ENCODE measurements around the gene HMG20B.
"Not testable (repeated sequence)": the region's sequence is repeated elsewhere in the genome, so short reads cannot be mapped to it uniquely, and the experiment has no call there.

Gene HMG20B

DNA sequence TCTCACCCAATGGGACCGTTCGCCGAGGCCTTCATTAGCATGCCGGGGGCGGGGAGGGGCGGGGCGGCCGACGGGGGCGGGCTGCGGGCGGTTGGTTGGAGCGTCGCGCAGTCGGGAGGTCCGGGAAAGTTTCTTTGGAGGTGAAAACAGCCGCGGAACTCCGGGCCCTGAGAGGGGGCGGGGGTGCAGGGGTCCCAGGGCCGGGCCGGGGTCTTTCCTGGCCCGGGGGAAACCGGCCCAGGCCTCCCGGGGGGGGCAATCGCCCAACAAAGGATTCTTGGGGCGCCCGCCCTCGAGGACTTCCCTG, at the start of gene HMG20B:
TSS of gene HMG20B (plus strand) at position 90 of the 307 bp plus-strand sequence. CDS start 366 bp downstream, outside the sequence.
- no peak for DNase-seq

DNA sequence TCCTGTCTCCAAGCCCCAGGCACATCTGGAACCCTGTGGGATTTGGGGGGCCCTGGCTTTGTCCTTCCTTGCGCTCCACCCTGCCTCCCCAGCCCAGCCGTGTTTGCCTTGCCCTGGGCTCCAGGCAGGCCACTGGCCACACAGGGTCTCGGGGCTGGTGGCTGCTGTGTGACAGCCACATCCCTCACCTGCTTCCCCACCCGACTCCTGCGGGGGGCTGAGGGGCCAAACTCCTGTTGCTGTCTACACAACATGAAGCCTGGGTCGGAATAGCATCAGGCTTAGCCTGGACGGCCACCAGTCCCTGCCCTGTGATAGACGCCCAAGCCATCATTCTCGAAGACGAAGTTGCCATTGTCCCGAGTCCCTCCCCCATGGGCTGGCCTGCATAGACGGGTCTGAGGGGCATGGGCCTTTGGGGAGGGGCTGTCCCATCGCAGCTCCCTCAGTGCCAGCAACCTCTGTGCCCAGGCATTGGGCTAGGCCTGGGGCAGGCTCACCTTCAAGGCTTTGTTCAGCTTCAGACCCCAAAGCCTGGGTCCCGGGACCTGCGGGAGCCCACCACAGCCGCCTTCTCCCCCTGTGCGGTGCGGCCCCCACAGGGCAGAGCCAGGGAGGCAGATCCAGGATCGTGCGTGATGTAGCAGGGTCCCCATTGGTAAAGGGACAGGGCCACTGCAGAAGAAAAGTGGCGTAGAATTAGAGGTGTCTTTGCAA, 49.2 kb upstream of the HMG20B start:
- no peak for DNase-seq

DNA sequence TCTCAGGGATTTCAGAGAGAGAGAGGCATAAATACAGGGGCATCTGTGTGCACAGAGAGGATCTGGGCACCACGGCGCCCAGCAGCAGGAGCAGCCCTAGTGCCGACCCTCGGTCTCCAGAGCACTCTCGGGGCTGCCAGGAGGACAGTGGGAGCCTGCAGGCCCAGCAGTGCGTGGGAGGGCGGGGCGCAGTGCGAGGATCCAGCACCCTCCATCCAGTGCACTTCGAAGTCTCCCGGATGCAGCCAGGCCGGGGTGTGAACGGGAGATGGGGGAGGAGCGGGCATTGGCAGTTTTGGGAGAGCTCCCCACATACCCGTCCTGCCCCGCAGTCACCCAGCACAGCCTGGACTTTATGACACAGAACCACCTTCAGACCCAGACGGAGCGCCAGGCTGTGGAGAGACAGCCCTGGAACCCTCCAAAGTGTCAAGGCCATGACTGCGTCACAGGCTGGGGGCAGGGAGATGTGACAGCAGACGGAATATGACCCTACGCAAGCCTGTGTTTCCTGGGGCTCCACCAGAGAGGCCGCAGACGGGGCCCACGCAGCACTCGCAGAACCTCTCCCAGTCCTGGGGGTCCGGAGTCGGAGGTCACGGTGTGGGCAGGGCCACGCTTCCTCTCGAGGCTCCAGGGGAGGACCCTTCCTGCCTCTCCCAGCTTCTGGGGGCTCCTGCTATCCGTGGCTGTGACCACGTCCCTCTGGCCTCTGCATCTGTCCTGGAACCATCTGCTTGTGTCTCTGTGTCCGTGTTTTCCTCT, 48.5 kb upstream of the HMG20B start:
- DNase-seq, result no peak

DNA sequence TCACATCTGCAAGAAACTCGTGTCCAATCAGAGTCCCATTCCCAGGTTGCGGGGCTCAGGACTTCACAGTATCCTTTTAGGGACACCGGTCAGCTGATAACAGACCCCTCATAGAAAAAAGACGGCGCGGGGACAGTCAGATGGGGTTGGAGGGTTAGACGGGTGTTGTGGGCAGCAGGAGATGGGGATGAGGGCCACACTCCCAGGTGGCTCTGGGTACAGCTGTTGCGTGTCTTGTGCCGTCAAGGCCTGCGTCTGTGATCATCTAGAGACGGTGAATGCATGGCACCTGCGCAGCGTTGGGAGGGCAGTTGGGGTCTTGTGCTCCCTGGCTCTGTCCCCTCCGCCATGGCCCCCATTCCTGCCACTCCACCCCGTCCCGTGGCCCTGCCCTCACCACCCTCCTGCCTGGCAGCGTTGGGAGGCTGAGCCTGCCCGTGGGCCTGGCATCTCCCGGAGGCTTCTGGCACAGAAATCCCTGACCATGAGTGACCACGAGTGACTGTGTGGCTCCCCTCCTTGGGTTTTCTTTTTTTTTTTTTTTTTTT, 47.8 kb upstream of the HMG20B start:
- no peak for DNase-seq

DNA sequence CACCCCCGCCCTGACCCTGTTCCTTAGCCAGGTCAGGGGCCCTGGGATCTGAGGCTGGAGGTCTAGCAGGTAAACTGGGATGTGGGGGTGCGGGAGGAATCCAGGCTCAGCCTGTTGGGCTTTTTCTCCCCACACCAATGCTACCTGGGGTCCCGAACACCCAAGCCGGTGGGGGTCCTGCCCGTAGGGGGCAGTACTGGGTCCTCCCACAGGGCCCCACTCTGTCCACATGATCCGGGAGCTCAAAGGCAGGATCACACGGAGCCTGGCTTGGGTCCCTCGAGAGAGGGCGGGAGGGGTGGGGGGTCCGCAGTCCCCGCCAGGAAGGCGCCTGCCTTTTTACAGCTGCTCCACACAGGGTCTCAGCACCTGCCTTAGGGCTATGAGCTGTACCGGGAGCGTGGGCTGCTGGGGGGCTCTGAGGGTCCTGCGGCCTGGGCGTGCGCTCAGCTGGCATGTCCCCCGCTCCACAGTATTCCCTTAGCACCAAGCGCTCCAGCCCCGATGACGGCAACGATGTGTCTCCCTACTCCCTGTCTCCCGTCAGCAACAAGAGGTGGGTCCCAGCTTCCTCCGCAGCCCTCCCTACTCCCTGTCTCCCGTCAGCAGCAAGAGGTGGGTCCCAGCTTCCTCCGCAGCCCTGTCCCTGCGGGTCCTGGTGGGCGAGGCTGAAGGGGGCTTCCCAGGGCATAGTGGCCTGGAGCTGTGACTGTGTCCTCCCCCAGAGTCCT, 46.1 kb upstream of the HMG20B start:
- no peak for DNase-seq

DNA sequence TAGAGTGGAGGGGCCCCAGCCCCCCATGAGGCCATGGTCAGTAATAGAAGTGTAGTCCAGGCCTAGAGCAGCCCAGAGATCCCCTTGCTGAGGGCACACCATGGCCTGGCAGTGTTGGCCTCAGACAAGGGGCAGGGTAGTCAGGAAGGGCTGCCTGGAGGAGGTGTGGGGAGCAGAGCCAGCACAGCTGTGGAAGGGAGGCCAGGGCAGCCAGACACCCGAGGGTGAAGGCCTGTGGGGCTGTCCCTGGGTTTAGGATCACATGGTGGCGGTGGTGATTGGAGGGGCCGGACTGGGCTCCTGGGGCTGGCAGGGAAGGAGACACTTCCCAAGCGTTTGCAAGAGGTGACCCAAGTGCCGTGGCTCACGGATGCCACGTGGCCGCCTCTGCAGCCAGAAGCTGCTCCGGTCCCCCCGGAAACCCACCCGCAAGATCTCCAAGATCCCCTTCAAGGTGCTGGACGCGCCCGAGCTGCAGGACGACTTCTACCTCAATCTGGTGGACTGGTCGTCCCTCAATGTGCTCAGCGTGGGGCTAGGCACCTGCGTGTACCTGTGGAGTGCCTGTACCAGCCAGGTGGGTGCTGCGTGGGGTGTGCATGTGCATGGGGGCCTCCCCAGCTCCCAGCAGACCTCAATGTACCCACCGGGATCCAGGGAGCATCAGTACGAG, 45.4 kb upstream of the HMG20B start:
- no peak for DNase-seq

DNA sequence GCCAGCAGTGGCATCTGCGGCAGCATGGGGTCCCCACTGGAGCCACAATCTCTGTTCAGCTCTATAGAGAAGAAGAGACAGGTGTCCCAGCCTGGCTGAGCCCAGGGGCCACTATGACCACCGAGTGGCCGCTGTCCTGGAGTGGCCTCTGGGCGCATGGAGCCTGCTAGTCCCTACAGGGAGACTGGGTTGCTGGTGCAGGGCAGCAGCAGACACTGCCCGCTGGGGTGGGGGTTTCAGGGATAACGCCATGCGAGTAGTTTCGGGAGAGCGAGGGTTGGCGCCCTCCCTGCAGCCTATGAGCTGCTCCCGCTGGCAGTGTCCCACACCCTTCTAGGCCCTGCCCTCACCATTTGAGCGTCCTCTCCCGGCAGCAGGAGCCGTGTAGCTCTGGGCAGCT, 44.7 kb upstream of the HMG20B start:
- no peak for DNase-seq

DNA sequence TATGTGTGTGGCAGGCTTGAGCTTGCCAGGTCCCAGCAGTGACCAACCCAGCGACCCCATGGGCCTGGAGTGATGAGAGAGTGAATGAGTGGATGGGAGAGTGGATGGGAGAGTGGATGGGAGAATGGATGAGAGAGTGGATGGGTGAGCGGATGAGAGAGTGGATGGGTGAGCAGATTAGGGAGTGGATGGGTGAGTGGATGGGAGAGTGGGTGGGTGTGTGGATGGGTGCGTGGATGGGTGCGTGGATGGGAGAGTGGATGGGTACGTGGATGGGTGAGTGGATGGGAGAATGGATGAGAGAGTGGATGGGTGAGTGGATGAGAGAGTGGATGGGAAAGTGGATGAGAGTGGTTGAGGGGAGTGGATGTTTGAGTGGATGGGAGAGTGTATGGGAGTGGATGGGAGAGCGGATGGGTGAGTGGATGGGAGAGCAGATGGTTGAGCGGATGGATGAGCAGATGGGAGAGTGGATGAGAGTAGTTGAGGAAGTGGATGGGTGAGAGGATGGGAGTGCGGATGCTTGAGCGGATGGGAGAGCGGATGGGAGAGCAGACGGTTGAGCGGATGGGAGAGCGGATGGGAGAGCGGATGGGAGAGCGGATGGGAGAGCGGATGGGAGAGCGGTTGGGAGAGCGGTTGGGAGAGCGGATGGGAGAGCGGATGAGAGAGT, 44.1 kb upstream of the HMG20B start:
- no peak for DNase-seq

DNA sequence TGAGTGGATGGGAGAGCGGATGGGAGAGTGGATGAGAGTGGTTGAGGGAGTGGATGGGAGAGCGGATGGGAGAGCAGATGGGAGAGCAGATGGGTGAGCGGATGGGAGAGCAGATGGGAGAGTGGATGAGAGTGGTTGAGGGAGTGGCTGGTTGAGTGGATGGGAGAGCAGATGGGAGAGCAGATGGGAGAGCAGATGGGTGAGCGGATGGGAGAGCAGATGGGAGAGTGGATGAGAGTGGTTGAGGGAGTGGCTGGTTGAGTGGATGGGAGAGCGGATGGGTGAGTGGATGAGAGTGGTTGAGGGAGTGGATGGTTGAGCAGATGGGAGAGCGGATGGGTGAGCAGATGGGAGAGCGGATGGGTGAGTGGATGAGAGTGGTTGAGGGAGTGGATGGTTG, 43.4 kb upstream of the HMG20B start:
- not testable (repeated sequence) for DNase-seq

DNA sequence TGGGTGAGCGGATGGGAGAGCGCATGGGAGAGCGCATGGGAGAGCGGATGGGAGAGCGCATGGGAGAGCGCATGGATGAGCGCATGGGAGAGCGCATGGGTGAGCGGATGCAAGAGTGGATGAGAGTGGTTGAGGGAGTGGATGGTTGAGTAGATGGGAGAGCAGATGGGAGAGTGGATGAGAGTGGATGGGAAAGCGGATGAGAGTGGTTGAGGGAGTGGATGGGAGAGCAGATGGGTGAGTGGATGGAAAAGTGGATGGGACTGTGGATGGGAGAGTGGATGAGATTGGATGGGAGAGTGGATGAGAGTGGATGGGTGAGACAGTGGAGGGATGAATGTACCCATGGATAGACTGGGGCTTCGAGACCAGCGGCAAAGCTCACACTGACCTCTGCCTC, 42.4 kb upstream of the HMG20B start:
- no peak for DNase-seq

DNA sequence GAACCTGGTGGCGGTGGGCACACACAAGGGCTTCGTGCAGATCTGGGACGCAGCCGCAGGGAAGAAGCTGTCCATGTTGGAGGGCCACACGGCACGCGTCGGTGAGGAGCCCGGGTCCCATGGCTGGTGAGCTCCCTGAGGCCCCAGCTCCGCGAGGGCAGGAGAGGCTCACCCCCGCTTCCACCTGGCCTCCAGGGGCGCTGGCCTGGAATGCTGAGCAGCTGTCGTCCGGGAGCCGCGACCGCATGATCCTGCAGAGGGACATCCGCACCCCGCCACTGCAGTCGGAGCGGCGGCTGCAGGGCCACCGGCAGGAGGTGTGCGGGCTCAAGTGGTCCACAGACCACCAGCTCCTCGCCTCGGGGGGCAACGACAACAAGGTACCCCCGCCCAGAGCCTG, 41.0 kb upstream of the HMG20B start:
- DNase-seq, result no peak

DNA sequence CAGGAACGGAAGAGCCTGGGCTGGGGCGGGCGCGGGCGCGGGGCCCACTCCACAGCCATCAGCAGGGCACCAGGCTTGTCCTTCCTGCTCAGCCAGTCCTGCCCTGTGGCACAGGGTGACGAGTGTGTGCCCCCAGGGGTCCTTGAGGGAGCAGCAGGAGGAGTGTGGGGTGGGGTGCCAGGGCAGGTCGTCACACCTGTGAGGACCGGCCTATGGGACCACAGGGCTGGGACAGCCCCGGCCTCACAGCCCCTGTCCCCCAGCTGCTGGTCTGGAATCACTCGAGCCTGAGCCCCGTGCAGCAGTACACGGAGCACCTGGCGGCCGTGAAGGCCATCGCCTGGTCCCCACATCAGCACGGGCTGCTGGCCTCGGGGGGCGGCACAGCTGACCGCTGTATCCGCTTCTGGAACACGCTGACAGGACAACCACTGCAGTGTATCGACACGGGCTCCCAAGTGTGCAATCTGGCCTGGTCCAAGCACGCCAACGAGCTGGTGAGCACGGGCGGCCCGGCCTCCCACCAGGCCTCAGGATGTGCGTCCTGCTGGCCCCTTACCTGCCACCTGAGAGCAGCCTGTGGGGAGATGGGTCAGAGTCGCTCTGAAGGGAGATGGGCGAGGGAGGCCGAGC, 40.5 kb upstream of the HMG20B start:
- no peak for DNase-seq

DNA sequence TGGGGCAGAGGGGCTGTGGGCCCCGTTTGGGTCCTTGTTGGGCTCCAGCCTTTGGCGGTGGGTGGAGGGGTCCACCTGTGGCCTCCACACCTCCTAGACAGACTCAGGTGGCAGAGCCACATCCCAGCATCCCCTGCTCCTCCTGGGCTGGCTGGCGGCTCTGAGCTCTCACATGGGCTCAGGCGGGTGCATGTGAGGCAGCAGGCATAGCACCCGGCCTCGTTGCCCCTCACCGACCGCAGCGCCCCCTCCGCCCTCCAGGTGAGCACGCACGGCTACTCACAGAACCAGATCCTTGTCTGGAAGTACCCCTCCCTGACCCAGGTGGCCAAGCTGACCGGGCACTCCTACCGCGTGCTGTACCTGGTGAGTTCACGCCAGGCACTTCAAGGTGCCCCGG, 39.7 kb upstream of the HMG20B start:
- DNase-seq, result no peak

DNA sequence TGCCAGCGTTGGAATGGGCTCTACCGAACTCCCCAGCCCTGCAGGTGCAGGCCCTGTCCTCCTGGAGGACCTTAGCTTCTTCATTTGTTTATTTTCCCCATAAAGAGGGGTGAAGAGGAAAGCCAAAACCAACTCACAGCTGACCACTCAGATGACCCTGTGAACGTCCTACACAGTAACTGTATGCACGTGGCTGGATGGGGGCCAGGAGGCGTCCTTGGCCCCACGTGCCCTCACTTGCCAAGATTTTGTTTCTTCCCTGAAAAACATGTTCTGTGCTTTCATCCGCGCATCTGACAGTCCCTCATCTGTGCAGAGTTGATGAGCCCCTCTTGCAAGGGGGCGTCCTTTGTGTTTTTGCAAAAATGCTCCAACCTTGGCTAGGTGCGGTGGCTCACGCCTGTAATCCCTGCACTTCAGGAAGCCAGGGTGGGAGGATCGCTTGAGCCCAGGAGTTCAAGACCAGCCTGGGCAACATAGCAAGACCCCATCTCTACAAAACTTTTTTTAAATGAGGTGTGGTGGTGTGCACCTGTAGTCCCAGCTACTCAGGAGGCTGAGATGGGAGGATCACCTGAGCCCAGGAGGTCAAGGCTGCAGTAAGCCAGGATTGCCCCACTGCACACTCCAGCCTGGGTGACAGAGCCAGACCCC, 39.1 kb upstream of the HMG20B start:
- no peak for DNase-seq

DNA sequence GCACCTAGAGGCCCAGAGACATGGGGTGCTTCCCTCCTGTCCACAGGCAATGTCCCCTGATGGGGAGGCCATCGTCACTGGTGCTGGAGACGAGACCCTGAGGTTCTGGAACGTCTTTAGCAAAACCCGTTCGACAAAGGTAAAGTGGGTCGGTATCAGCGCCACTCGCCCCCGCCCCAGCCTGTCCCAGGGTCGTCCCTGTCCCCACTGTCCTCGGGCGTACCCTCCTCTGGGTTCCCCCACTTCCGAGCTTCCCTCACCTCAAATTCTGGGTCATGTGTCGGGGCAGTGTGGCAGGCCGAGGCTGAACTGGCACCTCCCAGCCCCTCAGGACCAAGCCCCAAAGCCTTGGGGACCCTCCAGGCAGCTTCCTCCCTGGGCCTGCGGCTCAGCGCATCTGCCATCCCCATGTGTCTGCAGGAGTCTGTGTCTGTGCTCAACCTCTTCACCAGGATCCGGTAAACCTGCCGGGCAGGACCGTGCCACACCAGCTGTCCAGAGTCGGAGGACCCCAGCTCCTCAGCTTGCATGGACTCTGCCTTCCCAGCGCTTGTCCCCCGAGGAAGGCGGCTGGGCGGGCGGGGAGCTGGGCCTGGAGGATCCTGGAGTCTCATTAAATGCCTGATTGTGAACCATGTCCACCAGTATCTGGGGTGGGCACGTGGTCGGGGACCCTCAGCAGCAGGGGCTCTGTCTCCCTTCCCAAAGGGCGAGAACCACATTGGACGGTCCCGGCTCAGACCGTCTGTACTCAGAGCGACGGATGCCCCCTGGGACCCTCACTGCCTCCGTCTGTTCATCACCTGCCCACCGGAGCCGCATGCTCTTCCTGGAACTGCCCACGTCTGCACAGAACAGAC, 38.1 kb upstream of the HMG20B start:
- DNase-seq, result no peak

DNA sequence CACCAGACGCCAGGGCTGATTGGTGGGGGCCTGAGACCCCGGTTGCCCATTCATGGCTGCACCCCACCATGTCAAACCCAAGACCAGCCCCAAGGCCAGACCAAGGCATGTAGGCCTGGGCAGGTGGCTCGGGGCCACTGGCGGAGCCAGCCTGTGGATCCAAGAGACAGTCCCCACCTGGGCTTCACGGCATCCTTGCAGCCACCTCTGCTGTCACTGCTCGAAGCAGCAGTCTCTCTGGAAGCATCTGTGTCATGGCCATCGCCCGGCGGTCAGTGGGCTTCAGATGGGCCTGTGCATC, 37.6 kb upstream of the HMG20B start:
- no peak for DNase-seq

DNA sequence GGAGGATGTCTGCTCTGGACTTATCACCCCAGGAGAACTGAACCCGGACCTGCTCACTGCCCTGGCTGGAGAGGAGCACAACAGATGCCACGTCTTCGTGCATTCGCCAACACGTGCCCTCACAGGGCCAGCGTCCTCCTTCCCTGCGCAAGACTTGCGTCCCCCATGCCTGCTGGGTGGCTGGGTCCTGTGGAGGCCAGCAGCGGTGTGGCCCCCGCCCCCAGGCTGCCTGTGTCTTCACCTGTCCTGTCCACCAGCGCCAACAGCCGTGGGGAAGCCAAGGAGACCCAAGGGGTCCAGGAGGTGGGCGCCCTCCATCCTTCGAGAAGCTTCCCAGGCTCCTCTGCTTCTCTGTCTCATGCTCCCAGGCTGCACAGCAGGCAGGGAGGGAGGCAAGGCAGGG, 37.2 kb upstream of the HMG20B start:
- no peak for DNase-seq

DNA sequence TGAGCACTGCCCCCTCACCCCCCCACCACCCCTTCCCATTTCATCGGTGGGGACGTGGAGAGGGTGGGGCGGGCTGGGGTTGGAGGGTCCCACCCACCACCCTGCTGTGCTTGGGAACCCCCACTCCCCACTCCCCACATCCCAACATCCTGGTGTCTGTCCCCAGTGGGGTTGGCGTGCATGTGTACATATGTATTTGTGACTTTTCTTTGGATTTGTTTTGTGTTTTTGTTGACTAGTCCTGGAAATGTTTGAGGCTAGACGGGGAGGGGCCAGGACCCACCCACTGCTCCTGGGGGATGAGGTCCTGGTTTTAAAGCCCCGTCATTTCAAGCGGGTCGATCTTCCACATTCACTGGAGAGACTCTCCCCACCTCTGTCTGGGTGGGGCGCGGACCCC, 36.8 kb upstream of the HMG20B start:
- DNase-seq, result no peak

DNA sequence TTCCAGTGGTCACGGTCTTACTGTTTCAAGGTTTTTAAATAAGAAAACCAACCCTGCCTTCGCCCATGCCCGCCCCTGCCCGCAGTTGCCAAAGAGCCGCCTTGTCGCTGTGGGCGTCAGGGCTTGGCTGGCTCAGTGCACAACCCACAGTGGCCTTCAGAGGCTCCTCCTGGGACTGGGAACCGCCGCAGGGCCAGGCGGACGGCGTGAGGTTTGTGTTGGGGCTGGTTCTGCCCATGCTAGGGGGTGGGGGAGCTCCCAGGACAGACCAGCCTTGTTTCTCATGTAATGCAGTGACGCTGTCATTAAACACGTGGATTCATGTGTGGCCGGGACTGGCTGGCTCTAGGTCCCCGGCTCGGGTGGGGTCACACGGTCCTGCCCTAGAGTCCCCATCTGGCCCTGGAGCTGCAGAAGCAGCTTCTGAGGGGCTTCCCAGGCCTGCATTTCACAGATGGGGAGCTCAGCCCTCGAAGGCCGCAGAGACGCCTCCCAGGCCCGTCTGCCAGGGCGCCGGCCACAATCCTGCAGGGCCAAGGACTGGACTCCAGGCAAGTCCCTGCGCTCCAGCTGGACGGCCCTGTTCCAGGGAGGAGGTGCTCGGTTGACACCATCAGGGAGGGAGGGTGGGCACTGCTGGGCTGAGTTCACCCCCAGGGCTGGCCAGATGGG, 36.2 kb upstream of the HMG20B start:
- DNase-seq, result no peak

DNA sequence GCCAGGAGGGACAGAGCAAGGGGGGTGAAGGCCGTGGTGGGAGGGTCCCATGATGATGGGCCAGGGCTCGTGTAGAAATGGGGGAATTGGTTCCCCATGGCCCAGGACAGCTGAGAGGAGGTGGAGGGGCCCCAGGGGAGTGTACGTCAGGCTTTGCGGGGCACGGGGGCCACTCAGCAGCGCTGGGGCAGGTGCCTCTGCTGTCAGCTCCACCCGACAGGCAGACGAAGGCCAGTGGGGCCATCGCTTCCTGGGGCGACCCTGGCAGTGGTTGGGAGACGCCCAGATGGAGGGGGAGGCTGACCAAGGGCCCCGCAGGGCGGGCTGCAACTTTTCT, 35.7 kb upstream of the HMG20B start:
- DNase-seq, result no peak
